ENCODE data around the gene TBC1D22A. TPM values are rescaled to one million over a fixed set of nuclear protein-coding genes. Genes with fewer than 3 reads are reported as not detected.

The TBC1D22A gene
- total RNA-seq, 4 donors from 2014 or later, result 18.8 to 25.2 (median 23.1) TPM

- DNase-seq, result no peak
- Histone ChIP-seq H3K27ac (no peak overlapping the region), H3K9me3 (no peaks in the 10 kb centered on the region), H3K36me3 (no peaks in the 10 kb centered on the region), H3K4me1 (no peaks in the 10 kb centered on the region), H3K27me3 (no peaks in the 10 kb centered on the region), H3K4me3 (no peak overlapping the region)
- intact Hi-C loops (cut with DNase I; ENCODE audit: low total_unique reads), result no loop called here
- in situ Hi-C loops (cut with MboI; ENCODE audit: low sequenced_read_pairs in 4 of 4), result no loop called here
- no peak for ATAC-seq
- TF ChIP-seq POLR2A (IDR thresholded peaks at IDR 0.05), result no peak
- TF ChIP-seq CTCF (IDR thresholded peaks at IDR 0.05 in 4 of 5, conservative IDR thresholded peaks at IDR 0.05 in 1 of 5), result no peak
Observed at GRCh38 chr22:47000888-47001287, 238.4 kb downstream of the TBC1D22A start.

- intact Hi-C loops (cut with DNase I; ENCODE audit: low total_unique reads), result no loop called here
- TF ChIP-seq POLR2A (IDR thresholded peaks at IDR 0.05), result no peak
- TF ChIP-seq CTCF (IDR thresholded peaks at IDR 0.05 in 4 of 5, conservative IDR thresholded peaks at IDR 0.05 in 1 of 5), result no peak
Observed at GRCh38 chr22:47001288-47001687, 238.8 kb downstream of the TBC1D22A start.

GRCh38 chr22:47002692-47003091 is 240.2 kb downstream of the TBC1D22A start:
- in situ Hi-C loops (cut with MboI; ENCODE audit: low sequenced_read_pairs in 4 of 4), result no loop called here
- no peaks in the 10 kb centered on the region for H3K4me1 ChIP-seq

More at GRCh38 chr22:47001288-47001687, 238.8 kb downstream of the TBC1D22A start:
- H3K9me3 ChIP-seq, result no peaks in the 10 kb centered on the region
- no peaks in the 10 kb centered on the region for H3K36me3 ChIP-seq
- DNase-seq (no peak), ATAC-seq (no peak)
- no peak overlapping the region for H3K4me3 ChIP-seq
- no peaks in the 10 kb centered on the region for H3K27me3 ChIP-seq
- H3K27ac ChIP-seq, result no peak overlapping the region
- H3K4me1 ChIP-seq, result no peaks in the 10 kb centered on the region
- in situ Hi-C loops (cut with MboI; ENCODE audit: low sequenced_read_pairs in 4 of 4), result no loop called here

GRCh38 chr22:47005506-47006408 is 243.3 kb downstream of the TBC1D22A start:
- no peaks in the 10 kb centered on the region for H3K36me3 ChIP-seq
- no peak for TF ChIP-seq CTCF (IDR thresholded peaks at IDR 0.05 in 4 of 5, conservative IDR thresholded peaks at IDR 0.05 in 1 of 5)
- TF ChIP-seq POLR2A (IDR thresholded peaks at IDR 0.05), result no peak
- DNase-seq (no peak), ATAC-seq (no peak)
- H3K27ac ChIP-seq, result no peak overlapping the region
- no peaks in the 10 kb centered on the region for H3K9me3 ChIP-seq
- no peaks in the 10 kb centered on the region for H3K27me3 ChIP-seq
- in situ Hi-C loops (cut with MboI; ENCODE audit: low sequenced_read_pairs in 4 of 4) (no loop called here), intact Hi-C loops (cut with DNase I; ENCODE audit: low total_unique reads) (no loop called here)
- no peak overlapping the region for H3K4me3 ChIP-seq
- H3K4me1 ChIP-seq, result no peaks in the 10 kb centered on the region

More at GRCh38 chr22:47002692-47003091, 240.2 kb downstream of the TBC1D22A start:
- DNase-seq (no peak), ATAC-seq (no peak)
- Histone ChIP-seq H3K9me3 (no peaks in the 10 kb centered on the region), H3K4me3 (no peak overlapping the region), H3K27me3 (no peaks in the 10 kb centered on the region), H3K27ac (no peak overlapping the region), H3K36me3 (no peaks in the 10 kb centered on the region)
- TF ChIP-seq CTCF (IDR thresholded peaks at IDR 0.05 in 4 of 5, conservative IDR thresholded peaks at IDR 0.05 in 1 of 5) (no peak), POLR2A (IDR thresholded peaks at IDR 0.05) (no peak)
- intact Hi-C loops (cut with DNase I; ENCODE audit: low total_unique reads), result no loop called here

Measured in gastrocnemius medialis (tissue), 4 donors.